IMR-90 (cell line): ENCODE data around the gene RAC2. TPM values are rescaled to one million over a fixed set of nuclear protein-coding genes. Genes with fewer than 3 reads are reported as not detected.

Experiments used
- CTCF ChIP-seq: conservative IDR thresholded peaks from 2 replicates; pipeline ENCODE4 v1.5.1; 2012; ENCODE audit warnings: mild to moderate bottlenecking, low read depth, low read length, improper control_type of control experiment
- polyA plus RNA-seq, 3 experiments: library from polyadenylated mRNA; depleted of rRNA; stranded (reverse); fragments of >200 nt; gene quantifications; 2 replicates each; pipeline ENCODE4 v1.2.3, GENCODE V29; 2012; ENCODE audit warnings: low replicate concordance in 1 of 3
- total RNA-seq: library from RNA; depleted of rRNA; stranded (reverse); fragments of >200 nt; gene quantifications from 2 replicates; pipeline ENCODE4 v1.2.3, GENCODE V29; 2012

RAC2 gene
- total and polyA plus RNA-seq, 2 of the 4 experiments (the other 2 are of a cell fraction) = 10.0 to 72.3 TPM

- TF ChIP-seq CTCF = peak; percentile 95
Measured at GRCh38 chr22:37199103-37199759, 44.8 kb downstream of the RAC2 start (continued).
